ENCODE results near the gene HIBADH.

HIBADH gene

GRCh38 chr7:27633062-27633461, 29.6 kb downstream of the HIBADH start:
- no peak overlapping the region for H3K4me3 Mint-ChIP-seq
- H3K27me3 Mint-ChIP-seq (ENCODE audit: low read depth, poor library complexity): no peaks in the 10 kb centered on the region
- peaks cover 53% of the 10 kb centered on the region for H3K36me3 Mint-ChIP-seq (ENCODE audit: low read depth)
- TF ChIP-seq, protein P1, sequence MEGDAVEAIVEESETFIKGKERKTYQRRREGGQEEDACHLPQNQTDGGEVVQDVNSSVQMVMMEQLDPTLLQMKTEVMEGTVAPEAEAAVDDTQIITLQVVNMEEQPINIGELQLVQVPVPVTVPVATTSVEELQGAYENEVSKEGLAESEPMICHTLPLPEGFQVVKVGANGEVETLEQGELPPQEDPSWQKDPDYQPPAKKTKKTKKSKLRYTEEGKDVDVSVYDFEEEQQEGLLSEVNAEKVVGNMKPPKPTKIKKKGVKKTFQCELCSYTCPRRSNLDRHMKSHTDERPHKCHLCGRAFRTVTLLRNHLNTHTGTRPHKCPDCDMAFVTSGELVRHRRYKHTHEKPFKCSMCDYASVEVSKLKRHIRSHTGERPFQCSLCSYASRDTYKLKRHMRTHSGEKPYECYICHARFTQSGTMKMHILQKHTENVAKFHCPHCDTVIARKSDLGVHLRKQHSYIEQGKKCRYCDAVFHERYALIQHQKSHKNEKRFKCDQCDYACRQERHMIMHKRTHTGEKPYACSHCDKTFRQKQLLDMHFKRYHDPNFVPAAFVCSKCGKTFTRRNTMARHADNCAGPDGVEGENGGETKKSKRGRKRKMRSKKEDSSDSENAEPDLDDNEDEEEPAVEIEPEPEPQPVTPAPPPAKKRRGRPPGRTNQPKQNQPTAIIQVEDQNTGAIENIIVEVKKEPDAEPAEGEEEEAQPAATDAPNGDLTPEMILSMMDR (IDR thresholded peaks at IDR 0.05): no peak
- H3K27ac Mint-ChIP-seq: no peak overlapping the region
- no peak for DNase-seq
- no peaks in the 10 kb centered on the region for H3K9me3 Mint-ChIP-seq
- peaks cover 9% of the 10 kb centered on the region for H3K4me1 Mint-ChIP-seq

DNA sequence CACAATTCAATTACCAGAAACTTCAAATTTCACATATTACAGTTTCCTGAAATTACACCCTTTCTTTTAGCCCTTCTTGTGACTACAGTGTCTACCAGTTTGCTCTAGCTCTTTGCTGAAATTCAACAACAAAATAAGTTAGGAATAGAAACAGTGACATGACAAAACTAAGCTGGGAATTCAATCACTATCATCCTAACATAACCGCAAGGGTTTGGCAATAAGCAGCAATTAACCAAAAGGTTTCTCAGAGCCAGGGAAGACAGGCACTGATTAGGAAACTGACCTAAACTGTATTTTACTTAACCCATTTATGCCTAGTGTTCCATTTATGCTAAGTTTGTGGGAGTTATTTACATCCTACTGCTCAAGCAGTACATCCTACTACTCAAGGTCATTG, 31.3 kb downstream of the HIBADH start:
- no peaks in the 10 kb centered on the region for H3K27me3 Mint-ChIP-seq (ENCODE audit: low read depth, poor library complexity)
- H3K36me3 Mint-ChIP-seq (ENCODE audit: low read depth): peaks cover 55% of the 10 kb centered on the region
- TF ChIP-seq, protein P1 (IDR thresholded peaks at IDR 0.05): no peak
- no peaks in the 10 kb centered on the region for H3K9me3 Mint-ChIP-seq
- no peak overlapping the region for H3K4me3 Mint-ChIP-seq
- H3K4me1 Mint-ChIP-seq: peaks cover 4% of the 10 kb centered on the region
- no peak for DNase-seq
- H3K27ac Mint-ChIP-seq: no peak overlapping the region

DNA sequence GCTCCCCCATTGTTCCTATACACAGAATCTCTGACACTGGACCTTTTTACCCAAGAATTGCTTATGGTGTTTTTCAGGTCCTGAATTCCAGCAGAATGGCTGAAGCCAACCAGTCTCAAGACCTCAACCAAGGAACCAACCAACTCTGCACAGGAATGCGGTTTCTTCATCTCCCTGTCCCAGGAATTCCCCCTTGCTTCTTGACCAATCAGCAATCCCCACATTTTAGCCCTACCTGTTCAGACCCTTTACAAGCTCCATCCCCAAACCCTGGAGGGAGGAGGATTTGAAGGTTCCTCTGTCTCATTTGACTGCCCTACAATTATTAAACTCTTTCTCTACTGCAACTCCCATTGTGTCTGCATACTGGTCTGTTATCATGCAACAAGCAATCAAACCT, 35.5 kb downstream of the HIBADH start:
- TF ChIP-seq, protein P1 (IDR thresholded peaks at IDR 0.05): no peak
- no peaks in the 10 kb centered on the region for H3K27me3 Mint-ChIP-seq (ENCODE audit: low read depth, poor library complexity)
- no peak for DNase-seq
- peak overlapping the region; percentile 33 for H3K27ac Mint-ChIP-seq
- no peak overlapping the region for H3K4me3 Mint-ChIP-seq
- peaks cover 15% of the 10 kb centered on the region for H3K9me3 Mint-ChIP-seq
- no peaks in the 10 kb centered on the region for H3K4me1 Mint-ChIP-seq
- peaks cover 66% of the 10 kb centered on the region for H3K36me3 Mint-ChIP-seq (ENCODE audit: low read depth)

GRCh38 chr7:27619492-27619891, 43.2 kb downstream of the HIBADH start:
- Mint-ChIP-seq H3K27me3 (ENCODE audit: low read depth, poor library complexity) (peaks cover 8% of the 10 kb centered on the region), H3K27ac (no peak overlapping the region), H3K4me3 (no peak overlapping the region), H3K36me3 (ENCODE audit: low read depth) (peaks cover 97% of the 10 kb centered on the region), H3K9me3 (peaks cover 76% of the 10 kb centered on the region), H3K4me1 (peaks cover 6% of the 10 kb centered on the region)
- TF ChIP-seq, protein P1 (IDR thresholded peaks at IDR 0.05): no peak
- no peak for DNase-seq

GRCh38 chr7:27617651-27618381, 44.9 kb downstream of the HIBADH start:
- peaks cover 8% of the 10 kb centered on the region for H3K27me3 Mint-ChIP-seq (ENCODE audit: low read depth, poor library complexity)
- peaks cover 68% of the 10 kb centered on the region for H3K9me3 Mint-ChIP-seq
- peaks cover 6% of the 10 kb centered on the region for H3K4me1 Mint-ChIP-seq
- no peak for DNase-seq
- peaks cover 87% of the 10 kb centered on the region for H3K36me3 Mint-ChIP-seq (ENCODE audit: low read depth)
- TF ChIP-seq, protein P1 (IDR thresholded peaks at IDR 0.05): no peak
- H3K4me3 Mint-ChIP-seq: no peak overlapping the region
- H3K27ac Mint-ChIP-seq: no peak overlapping the region

Measured in nephron progenitor cell (in vitro differentiated cells).